ENCODE results near the gene TBXAS1.

TBXAS1 gene

DNA sequence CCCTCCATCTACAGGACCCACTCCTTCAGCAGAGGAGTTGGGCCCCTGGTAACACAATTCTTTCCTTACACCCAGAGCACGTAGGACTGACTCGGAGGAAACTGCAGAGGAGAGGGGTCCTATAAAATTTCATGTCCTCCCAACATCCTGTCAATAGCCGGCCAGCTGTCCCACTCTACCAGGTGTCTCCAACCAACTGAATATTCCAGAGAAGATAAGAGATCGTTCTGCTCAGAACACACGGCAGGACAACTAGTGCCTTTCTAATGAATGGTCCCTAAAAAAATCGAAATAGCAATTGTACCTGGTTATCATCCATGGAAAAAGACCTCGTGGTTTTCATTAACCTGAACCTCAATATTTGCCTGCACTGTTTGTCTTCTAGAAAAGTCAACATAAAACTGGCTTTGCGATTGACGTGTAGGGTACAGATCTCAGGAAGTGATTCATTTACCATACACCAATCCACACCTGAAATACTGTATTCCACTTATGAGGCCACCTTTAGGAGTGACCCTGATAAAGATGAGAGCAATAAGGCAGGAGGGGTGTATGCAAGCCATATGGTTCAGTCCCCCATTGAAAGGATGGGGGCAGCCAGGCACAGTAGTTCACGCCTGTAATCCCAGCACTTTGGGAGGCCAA is 121.9 kb downstream of the TBXAS1 start:
- DNase-seq = no peak

GRCh38 chr7:139953229-139953628 is 124.2 kb downstream of the TBXAS1 start:
- DNase-seq = no peak

- DNase-seq = no peak
These were observed 126.2 kb downstream of the TBXAS1 start for GRCh38 chr7:139955109-139955820.

DNA sequence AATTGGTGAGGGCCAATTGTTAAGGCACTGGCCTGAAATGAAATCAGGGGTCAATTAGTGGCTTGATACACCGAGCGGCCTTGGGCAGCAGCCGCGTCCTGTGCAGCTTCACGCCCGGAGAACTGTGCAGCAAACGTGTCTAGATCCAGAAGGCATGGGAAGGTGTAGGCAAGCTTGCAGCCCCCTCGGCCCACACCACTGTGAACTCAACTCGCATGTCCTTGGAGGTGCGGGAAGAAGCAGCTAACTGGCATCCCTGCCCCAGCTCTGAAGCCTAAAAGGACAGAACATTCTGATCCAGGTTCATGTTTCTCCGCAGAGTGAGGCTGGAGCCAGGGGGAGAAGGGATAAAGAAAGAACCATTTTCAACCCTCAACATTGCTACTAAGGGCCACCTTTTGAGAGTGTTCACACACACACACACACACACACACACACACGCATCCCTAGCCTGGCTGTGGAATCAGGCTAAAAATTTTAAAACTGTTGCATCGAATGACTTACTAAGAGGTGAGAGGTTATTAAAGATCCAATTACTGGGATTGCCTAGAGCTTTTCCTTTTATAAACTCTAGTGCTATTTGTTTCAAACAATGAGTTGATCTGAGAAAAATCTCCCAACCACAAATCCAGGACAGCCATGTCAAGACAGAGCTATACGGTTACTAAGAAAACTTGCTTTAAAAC is 129.7 kb downstream of the TBXAS1 start:
- no peak for DNase-seq

GRCh38 chr7:139959285-139959628 is 130.2 kb downstream of the TBXAS1 start:
- DNase-seq = no peak

DNA sequence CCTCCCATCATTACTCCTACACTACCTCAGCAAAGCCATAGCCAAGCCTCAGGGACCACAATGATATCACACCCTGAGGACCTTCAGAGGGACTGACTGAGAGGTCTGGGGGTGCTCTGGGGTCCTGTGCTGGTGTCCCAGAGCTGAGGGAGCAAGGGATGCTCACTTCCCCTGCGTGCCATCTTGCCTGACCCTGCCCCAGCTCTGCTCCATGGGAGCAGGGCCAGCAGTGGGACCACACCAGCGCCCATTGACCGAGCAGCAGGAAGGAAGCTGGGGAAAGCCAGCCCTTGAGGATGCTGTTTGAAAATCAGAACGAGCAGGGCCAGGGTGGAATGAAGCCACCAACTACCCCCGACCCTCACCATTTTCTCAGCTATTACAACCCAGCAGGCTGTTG is 130.7 kb downstream of the TBXAS1 start:
- no peak for DNase-seq

DNA sequence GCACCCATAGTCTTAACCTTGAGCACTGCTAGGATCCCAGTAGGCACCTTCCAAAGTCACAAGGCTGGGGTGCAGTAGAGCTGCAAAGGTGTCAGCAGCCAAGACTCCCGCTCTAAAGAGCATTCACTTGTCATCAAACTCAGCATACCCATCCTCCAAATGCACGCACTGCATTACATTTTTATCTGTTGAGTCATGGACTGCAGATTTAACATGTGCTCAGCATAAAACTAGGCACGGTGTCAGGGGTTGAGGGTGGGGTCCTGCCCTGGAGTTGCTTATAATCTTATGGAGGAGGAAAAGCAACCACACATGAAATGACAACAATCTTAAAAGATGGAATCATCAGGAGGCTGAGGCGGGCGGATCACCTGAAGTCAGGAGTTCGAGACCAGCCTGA is 131.1 kb downstream of the TBXAS1 start:
- no peak for DNase-seq

- no peak for DNase-seq
These were observed 137.0 kb downstream of the TBXAS1 start for GRCh38 chr7:139965942-139966628.

GRCh38 chr7:139966949-139967348 is 137.9 kb downstream of the TBXAS1 start:
- no peak for DNase-seq

DNA sequence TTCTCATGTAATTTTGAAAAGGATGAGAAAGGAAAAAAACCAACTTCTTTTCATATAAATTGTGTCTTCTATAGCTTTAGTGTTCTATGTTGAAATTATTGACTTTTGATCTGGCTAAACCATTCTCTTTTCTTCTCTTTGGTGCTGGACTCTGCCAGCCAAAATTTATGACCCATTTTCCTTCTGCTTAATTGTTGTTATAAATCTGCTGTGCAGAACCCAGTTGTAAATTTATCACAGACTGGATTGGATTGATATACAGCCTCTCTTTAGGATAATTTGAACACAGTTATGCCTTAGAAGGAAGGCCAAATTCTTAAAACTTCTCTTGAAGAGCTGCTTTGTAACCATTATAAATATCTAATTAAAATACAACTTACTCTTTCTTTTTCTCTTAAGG is 139.9 kb downstream of the TBXAS1 start:
- no peak for DNase-seq

GRCh38 chr7:139972029-139972428 is 143.0 kb downstream of the TBXAS1 start:
- no peak for DNase-seq

DNA sequence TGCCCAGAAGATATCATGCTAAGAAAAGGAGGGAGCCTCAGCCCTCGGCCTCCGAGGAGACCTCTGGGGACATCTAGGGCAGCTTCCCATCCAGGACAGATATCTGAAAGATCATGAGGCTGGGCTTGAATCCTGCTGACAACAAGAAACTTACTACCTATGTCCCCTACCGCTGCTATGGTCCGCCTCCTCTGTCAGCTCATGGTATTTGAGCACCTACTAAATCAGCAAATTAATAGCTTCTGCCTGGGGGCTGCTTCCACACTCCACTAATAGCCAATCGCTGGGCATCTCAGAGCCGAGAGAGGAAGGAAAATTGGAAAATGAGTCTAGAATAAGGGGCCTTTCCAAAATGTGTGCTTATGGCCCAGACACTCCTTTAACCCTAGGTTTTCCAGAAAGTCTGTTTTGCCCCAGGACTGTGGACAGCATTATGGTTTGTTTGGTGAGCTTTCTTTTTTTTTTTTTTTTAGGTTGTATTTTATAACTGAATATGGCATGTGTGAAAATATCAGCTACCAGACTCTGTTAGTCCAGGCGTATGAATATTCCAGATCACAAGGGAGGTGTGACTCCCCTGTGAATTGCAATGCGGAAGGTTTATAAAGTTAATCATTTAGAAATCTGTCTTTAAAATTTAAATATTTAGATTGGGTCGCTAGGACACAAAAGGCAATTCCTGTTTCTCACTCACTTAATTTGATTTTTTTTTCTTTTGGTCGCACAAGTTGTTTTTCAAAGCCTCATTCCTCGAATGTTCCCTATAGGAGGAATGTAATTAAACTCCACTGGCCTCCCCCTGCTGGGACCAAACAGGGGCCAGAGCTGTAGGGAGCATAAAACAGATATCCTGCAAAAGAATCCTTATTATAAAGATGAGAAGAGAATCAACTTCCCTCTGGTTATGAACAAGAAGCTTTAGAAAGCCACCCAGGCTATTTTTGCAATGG is 144.3 kb downstream of the TBXAS1 start:
- no peak for DNase-seq

GRCh38 chr7:139974179-139974811 is 145.2 kb downstream of the TBXAS1 start:
- no peak for DNase-seq

DNA sequence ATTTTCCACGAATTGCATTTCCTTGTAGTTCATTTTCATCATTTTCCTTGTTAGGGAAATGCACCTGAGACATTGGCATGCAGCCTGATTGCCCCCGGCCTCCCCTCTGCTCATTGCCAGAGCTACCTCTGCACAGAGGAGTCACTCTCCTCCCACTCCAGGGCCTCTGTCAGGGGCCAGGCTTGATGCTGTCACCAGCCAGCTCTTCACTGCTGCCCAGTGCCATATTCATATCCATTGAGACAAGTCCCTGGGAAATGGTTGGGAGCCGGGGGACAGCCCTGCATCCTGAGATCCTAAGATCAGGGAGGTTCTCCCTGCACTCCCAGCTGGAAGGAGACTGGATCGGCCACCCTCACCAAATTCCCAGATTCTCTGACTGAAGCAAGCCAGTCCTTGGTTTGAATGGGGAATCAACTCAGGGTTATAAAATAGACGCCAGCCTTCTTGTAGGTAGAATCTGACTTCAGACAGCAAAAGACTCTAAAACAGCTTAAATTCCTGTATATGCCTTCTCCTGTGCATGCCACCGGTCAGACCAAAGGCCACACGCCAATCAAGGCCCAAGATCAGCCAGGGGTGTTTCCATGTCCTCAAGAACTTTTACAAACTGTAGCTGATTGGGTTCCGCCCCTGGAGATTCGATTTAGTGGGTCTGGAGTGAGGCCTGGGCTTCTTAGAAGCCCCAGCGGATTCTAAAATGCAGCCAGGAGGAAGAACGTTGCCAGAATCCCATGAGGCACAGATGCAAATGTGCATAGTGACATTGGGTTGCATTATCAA is 147.2 kb downstream of the TBXAS1 start:
- DNase-seq = no peak

DNA sequence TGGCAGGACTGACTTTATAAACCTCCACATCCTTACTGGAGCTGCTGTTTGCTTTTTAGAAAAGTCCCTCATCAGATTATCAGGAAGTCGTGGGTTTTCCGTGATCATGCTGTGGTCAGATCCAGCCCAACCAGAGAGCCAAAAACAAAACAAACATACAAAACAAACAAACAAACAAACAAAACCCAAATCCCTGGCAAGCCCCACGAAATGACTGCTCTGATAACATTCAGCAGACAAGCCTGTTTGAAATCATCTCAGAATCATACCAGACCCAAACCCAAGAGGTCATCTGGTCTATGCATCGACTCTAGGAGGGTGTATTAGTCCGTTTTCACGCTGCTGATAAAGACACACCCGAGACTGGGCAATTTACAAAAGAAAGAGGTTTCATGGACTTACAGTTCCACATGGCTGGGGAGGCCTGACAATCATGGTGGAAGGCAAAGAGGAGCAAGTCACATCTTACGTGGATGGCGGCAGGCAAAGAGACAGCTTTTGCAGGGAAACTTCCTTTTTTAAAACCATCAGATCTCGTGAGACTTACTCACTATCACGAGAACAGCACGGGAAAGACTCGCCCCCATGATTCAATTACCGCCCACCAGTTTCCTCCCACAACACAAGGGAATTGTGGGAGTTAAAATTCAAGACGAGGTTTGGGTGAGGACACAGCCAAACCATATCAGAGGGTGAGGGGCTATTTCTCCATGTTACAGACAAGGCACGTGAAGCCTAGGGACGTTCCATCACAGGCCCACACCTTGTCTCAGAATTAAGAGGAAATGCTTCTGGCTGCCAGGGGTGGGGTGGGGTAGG is 148.0 kb downstream of the TBXAS1 start:
- no peak for DNase-seq

DNA sequence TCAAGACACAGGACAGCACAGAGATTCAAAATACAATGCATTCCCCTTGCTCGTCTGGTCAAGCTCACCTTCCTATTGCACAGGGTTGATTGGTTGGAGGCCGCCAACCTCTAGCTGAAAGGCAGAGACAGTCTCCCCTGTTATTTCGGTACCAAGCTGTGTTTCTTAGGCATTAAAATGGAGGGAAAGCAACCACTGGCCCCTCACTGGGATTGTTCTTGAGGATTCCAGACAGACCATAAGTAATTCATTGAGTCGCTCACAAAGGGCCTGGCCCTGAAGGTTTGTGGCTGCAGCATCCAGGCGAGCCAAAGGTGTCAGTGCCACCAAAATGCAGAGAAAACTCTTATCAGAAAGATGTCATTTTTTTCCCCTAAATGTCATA is 152.4 kb downstream of the TBXAS1 start:
- DNase-seq = no peak

DNA sequence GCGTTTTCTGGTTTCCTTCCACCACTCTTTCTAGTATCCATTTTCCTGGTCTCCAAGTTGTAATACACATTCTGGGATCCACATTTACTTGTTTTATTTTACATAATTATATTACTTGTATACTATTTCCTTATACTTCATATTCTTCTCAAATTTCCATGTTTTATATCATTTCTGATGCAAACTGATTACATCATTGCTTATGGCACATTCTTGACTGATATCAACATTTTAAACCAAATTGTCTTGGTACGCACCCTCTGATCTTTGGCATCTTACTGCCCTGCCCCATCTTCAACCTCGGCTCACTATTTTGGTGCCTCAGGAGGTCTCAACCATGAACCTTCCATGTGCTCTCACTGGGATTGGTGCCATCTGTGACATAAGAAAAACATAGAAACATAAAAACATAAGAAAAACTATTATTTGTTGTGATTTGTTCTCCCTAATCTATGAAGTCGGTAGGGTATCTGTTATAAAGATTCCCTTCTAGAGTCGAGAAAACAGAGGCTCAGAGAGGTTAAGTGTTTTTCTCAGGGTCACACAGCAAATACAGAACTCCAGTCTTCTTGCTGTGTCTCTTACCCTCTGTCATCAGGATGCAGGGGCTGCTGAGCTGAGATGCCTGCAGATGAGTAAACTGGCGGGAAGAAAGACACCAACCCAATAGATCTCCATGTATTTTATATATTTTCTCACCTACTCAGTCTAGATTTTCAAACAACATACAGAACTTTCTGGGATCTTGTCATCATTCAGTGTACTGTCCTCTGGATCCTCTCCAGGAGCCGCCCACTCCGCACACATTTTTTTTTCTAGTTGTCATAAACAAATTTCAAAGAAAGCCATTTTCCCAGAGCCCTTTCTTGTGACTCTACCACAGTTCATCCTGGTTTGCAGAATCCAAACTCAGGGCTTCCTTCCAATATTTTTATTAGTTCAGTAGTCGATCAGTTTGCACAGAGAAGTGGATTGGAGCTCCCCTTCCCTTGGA is 154.2 kb downstream of the TBXAS1 start:
- no peak for DNase-seq

DNA sequence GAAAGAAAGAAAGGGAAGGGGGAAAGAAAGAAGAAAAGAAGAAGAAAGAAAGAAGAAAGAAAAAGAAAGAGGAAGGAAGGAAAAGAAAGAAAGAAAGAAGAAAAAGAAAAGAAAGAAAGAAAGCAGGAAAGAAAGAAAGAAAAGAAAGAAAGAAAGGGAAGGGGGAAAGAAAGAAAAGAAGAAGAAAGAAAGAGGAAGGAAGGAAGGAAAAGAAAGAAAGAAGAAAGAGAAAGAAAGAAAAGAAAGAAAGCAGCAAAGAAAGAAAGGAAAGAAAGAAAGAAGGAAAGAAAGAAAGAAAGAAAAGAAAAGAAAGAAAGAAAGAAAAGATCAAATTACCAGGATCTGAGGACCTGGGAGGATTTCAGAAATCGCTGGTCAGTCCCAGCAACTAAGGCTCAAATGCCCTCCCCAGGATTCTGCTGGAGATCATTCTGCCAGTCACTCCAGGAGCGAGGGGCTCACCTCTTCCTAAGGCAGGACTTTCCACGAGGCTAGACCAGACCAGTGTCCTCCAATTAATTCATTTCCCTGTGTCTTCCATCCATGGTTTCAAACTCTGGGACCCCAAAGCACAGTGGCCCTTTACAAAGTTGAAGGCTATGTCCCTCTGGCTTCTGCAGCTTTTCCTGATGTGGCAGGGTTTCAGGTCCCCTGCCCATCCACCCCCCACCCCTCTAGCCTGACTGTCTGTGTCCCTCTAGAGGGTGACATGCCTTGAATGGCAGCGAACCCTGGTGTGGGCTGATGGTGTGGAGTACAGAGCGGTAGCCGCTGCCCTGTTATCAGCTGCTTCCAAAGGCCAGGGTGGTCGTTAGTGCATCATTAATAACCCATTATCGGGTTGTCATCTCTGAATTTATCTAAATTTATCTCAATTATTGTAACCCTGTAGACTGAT is 155.8 kb downstream of the TBXAS1 start:
- DNase-seq = no peak
